ENCODE data around the gene ZNF639.
"Not testable (repeated sequence)": the region's sequence is repeated elsewhere in the genome, so short reads cannot be mapped to it uniquely, and the experiment has no call there.

The ZNF639 gene, protein sequence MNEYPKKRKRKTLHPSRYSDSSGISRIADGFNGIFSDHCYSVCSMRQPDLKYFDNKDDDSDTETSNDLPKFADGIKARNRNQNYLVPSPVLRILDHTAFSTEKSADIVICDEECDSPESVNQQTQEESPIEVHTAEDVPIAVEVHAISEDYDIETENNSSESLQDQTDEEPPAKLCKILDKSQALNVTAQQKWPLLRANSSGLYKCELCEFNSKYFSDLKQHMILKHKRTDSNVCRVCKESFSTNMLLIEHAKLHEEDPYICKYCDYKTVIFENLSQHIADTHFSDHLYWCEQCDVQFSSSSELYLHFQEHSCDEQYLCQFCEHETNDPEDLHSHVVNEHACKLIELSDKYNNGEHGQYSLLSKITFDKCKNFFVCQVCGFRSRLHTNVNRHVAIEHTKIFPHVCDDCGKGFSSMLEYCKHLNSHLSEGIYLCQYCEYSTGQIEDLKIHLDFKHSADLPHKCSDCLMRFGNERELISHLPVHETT

DNA sequence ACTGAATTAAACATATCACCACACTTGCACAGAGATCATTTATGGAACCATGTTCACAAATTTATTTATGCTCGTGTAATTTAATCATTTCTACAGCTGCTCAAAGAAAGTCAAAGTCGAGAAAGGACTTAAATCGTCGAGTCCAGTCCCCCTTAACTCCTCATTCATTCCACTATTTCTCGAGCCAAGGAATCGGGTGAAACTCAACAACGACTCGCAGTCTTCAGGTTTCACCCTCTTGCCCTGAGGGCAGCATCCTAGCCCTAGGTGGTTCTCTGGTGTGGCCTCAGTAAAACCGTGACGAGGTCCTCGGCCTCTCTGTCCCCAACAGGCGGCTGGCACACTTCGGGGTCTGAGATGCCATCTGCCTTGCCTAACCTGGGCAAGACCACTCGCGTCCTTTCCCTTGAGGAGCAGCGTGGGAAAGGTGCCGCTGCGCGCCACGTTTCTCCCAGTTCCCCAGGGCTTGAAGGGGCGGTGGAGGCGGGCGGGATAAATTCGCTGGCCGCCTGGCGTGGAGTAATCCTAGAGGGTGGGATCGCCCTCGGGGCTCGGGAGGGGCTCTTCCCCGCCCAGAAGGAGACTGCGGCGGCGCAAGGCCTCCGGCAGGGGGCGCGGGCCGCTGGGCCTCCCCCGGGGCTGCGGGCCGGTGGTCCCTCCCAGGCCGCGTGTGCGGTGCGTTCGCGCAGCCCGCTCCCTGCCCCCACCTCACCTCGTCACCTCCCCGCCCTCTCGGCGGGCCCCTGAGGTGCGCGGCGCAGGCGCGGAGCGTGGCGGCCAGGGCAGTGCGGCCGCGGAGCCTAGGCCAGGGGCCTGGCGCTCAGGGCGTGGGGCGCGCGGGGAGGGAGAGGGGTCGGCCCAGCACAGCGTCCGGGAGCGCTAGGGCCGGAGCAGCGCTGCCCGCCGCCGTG, at the start of gene ZNF639:
ZNF639 (plus strand) TSS at position 746 of the 911 bp plus-strand sequence. CDS start 5,263 bp downstream, outside the sequence.
- DNase-seq (ENCODE audit: low read depth in 2 of 2) = peak; percentile 71 to 74

DNA sequence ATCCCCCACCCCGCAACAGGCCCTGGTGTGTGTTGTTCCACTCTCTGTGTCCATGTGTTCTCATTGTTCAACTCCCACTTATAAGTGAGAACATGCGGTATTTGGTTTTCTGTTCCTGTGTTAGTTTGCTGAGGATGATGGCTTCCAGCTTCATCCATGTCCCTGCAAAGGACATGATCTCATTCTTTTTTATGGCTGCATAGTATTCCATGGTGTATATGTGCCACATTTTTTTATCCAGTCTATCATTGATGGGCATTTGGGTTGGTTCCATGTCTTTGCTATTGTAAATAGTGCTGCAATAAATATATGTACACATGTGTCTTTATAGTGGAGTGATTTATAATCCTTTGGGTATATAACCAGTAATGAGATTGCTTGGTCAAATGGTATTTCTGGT, 48.4 kb upstream of the ZNF639 start:
- not testable (repeated sequence) for DNase-seq (ENCODE audit: low read depth in 2 of 2)

DNA sequence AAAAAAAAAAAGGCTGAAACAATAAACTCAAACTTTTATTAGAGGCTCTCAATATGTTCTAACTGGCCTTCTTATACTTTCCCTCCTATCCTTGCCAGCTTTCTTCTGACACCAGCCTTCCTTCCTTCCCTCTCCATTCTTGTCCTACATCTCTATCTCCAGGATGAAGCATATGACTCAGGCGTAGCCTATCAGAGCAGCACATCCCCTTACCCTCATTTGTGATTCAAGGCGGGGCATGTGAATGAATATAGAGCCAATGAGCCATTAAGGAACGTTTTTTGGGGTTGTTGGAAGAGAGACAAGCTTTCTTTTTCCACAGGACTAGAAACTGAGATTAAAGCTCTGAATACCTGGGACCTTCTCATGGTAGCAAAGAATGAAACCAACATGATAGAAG, 46.8 kb upstream of the ZNF639 start:
- no peak for DNase-seq (ENCODE audit: low read depth in 2 of 2)

DNA sequence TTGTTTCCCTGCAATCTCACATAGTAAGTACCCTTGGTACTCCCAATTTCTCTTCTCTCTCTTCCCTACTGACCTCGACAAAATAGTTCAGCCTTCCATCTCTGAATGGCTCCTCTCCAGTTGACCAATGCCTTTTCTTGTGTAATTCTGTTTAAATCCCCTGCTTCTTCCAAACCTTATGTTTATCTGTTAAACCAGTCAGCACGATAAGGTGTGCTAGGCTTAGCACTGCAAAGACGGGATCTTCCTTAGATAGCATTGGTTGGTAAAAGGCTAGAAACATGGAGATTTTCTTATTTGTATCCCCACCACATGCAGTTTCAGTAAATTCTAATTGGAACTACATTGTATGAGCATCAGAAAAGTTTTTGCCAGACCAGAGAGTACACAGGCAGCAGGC, 46.1 kb upstream of the ZNF639 start:
- DNase-seq (ENCODE audit: low read depth in 2 of 2) = no peak

DNA sequence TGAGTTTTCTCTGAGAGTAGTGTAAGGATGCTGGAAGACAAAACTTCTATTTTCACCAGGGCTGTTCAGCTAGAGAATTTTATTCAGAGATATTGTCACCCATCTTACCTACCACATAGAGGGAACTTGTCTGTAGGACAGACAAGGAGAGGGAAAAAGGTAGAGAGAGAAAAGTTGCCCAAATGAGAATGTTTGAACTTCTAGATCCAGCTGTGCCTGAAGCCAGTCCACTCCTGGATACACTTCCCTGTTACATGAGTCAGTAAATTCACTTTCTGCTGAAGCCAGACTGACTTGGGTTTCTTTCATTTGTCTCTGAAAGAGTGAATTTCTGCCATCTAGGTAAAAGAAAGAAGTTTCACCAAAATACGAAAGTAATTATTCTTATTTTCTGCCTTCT, 44.7 kb upstream of the ZNF639 start:
- no peak for DNase-seq (ENCODE audit: low read depth in 2 of 2)

DNA sequence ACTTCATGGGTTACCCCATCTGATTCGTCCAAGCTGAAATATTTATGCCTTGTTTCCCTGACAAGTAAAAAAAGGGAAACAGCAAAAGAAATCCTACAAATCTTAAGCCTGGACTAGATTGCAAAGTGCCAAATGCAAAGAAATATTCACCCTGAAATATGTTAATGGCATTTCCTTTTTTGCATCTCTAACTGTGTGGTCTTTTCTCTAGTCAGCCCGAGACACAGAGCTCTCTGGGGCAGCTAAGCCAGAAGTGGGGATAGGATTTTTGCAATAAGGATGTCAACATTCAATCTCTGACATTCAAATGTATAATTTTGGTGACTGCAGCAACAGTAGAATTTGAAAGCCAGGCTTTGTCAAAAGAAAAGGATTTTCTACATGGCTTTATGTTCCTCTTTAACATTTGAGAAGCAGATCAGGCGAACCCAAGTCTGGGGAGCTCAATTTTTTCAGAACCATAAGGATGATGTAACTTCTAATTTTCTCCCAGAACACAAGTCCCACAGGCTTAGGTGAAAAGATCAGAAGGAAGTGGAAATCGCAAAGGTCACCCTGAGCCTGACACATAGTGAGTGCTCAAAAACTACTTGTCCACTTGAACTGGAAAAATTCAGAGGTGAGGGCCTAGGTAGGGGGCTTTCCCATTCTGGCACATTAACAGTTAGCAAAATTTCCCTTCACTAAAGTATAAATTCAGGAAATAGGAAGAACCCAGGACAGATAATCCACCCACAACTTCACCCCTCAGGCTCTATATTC, 43.7 kb upstream of the ZNF639 start:
- no peak for DNase-seq (ENCODE audit: low read depth in 2 of 2)

DNA sequence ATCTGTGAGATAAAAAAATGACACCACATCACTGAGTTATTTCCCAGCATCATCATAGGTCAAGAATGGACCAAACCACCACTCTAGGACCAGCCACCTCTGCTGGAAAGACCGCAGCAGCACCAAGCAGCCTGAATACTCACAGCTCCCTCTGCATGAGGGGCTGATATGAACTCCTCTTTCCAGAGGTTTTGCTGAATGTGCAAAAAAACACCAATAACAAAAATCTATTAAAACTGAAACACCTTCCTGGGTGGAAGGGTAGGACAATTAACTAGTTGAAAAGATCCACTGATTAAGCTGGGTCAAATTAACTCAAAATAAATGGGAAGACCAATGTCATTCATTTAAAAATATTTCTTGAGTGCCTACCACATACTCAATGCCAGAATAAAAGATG, 43.0 kb upstream of the ZNF639 start:
- no peak for DNase-seq (ENCODE audit: low read depth in 2 of 2)

DNA sequence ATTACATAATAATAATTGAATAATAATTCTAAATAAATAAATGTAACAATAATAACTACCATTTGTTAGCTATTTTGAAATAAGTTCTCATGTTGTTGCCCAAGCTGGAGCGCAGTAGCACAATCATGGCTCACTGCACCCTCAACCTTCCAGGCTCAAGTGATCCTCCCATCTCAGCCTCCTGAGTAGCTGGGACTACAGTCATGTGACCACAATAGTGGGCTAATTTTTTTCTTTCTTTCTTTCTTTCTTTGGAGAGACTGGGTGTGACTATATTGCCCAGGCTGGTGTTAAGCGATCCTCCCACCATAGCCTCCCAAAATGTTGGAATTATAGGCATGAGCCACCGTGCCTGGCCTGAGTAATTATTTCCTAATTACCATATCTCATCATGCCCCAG, 41.0 kb upstream of the ZNF639 start:
- DNase-seq (ENCODE audit: low read depth in 2 of 2) = no peak

DNA sequence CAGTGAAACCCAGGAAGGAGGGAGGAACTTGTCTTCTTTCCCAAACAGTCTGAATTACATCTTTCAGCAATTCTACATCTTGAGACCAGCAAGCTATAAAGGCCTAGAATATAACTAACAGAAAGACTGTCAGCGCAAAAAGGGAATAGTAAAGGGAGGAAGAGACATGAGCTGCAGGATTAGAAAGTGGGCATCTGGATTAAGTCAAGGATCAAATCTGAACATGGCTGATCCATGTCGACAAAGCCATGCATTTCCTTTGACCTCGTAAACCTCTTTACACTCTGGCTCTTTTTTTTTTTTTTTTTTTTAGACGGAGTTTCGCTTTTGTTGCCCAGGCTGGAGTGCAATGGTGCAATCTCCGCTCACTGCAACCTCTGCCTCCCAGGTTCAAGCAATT, 36.5 kb upstream of the ZNF639 start:
- DNase-seq (ENCODE audit: low read depth in 2 of 2) = no peak

DNA sequence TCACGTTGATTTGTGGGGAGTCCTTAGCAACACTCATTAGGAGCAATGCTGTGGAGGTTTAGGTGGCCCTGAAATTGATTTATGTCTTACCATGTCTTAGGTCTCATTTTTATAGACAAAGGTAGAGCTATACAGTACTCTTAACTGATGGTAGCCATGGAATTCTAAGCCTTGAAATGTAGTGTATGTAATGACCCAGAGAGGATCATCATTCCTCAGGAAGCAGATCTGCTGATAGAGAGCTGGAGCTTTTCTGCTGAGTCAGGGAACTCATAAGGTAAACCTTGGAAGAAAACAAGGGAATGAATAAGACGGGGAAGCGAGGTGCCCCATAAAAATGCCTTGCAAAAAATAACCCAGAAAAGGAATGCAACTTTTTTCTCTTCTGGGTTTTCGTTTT, 34.0 kb upstream of the ZNF639 start:
- no peak for DNase-seq (ENCODE audit: low read depth in 2 of 2)

DNA sequence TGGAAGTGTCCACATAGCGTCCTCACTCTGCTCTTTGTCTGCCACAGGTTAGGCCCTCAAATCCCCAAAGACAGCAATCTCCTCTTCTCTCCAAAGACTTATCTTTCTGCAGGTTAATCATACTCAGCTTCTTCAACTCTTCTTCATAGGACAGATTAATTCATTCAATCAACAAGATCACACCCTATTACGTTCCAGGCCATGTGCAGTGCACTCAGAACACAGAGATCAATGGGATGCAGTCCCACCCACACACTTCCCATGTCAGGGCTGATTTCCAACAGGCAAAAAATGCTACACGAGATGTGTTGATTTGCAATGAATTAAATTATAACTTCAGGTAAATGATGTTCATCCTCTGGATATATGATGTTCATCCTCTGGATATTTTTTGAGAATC, 33.5 kb upstream of the ZNF639 start:
- no peak for DNase-seq (ENCODE audit: low read depth in 2 of 2)

DNA sequence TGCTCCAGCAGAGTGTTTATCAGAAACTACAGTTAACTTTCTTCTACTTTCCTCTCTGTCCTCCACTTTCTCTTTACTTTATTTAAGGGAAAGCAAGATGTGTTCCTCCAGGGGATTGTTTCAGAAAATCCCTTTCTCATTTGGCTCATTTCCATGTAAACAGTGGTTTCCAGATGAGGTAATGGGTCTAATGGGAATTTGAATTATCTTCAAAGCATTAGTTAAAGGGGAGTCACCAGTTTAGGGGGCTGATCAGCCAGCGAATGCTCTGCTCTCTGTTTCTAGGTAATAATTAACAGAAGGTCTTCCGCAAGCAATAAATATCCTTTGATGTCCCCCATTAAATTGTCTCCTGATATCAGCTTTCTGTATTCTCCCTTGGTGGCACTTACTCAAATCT, 30.4 kb upstream of the ZNF639 start:
- no peak for DNase-seq (ENCODE audit: low read depth in 2 of 2)

DNA sequence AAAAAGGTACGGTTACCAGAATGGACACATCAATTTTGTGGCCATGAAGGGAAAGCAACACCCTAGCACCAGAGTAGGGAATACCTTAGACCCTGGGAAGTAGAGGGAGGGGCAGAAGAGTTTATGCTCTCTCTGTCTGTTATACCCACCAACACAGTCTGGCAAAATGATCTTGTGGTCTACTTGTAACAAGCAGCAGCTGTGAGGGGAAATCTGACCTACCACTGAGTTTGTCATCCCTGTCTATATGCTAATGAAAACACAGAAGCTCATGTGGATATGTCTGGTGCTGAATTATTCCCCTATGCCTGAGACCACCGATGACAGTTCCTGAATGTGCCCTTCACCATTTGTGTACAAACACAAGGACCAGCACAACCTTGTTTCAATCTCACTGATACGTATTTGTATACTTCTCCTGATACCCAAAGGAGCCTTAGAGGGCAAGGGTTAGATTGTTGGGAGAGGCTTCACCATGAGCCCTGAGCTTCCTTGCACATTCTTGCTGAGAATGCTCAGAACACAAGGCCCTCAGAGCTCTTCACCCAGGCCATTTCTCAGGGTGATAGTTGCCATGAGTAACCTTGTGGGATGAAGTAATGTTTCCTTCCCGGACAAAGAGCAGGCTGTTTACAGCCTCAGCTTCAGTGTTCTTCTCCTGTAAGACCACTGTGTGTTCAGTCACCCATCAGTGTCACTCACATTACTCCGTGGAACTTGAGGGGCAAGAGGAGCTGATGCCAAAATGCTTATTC, 24.7 kb upstream of the ZNF639 start:
- no peak for DNase-seq (ENCODE audit: low read depth in 2 of 2)

DNA sequence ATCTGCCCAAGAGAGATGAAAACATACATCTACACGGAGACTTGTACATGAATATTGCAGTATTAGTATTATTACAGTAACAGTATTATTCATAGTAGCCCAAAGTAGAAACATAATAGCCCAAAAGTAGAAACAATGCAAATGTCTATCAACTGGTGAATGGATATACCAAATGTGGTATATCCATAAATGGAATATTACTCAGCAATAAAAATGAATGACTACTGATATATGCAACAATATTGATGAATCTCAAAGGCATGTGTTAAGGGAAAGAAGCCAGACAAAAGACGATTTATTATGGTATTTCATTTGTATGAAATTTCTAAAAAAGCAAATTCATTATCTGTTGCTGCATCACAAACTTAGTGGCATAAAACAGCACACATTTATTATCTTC, 23.5 kb upstream of the ZNF639 start:
- no peak for DNase-seq (ENCODE audit: low read depth in 2 of 2)

DNA sequence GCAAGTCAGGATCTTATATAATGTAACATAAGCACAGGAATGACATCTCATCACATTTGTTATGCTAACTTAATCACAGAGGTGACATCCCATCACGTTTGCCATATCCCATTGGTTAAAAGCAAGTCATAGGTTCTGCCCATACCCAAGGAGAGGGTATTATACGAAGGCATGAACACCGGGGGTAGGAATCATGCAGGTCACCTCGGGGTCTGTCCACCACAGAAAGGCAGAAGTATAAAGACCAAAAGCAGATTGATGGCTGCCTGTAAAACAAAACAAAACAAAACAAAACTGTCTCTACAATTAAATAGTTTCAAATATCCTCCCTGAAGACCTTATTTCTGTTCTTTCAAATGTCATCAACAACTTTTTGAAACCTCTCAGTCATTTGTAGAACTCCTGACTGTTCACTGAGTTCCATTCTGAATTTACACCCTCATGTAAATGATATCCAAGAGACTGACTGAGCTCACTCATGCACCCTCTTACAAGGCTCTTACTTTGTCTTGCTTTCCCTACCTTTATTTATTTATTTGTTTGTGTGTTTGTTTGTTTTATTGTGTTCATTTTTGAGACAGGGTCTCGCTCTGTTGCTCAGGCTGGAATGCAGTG, 22.7 kb upstream of the ZNF639 start:
- DNase-seq (ENCODE audit: low read depth in 2 of 2) = no peak

DNA sequence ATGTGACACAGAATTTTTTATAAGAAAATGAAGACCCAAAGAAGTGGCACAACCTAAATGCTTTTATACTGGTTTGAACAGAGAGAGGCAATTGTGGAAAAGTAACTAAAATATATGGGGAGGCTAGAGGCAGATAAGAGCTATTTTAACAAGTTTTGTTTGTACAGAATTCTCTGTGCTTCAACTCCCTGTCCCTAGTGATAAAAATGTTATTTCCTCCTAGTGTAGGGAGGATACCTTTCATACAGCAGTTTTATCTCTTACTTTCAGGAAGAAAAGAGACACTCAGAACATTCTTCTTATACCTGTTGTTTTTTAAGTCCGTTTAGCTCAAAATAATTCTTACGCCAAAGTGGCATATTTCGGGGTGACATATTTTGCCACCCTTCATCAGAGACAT, 21.2 kb upstream of the ZNF639 start:
- DNase-seq (ENCODE audit: low read depth in 2 of 2) = no peak

DNA sequence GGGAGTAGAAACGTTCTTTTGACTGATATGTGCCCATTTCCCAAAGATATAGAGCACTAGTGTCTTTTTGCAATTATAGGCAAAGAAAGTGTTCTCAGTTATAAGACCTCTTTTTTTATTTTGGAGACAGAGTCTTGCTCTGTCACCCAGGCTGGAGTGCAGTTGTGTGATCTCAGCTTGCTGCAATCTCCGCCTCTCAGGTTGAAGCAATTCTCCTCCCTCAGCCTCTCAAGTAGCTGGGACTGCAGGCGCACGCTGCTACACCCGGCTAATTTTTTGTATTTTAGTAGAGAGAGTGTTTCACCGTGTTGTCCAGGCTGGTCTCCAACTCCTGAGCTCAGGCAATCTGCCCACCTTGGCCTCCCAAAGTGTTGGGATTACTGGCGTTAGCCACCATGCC, 20.7 kb upstream of the ZNF639 start:
- DNase-seq (ENCODE audit: low read depth in 2 of 2) = no peak

DNA sequence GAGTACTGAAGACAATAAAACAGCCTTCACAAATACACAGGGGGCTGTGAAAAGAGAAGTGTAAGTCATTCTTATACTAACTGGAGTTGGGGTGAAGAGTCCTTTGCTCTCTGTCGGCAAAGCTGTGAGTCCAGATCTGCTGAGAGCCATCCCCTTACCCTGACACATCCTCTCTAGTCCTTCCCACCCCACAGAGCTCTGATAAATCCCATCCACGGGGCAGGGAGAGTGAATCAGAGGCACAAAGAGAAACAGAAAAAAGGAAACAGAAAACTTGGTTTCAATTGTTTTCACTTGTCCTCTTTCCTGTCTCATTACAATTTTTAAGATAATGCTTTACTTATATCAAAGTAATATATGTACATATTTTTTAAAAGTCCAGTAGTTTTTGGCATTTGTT, 18.2 kb upstream of the ZNF639 start:
- no peak for DNase-seq (ENCODE audit: low read depth in 2 of 2)

DNA sequence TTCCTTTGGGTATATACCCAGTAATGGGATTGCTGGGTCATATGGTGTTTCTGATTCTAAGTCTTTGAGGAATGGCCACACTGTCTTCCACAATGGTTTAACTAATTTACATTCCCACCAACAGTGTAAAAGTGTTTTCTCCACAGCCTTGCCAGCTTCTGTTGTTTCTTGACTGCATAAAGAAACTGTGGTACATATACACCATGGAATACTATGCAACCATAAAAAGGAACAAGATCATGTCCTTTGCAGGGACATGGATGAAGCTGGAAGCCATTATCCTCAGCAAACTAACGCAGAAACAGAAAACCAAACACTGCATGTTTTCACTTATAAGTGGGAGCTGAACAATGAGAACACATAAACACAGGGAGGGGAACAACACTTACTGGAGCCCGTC, 15.5 kb upstream of the ZNF639 start:
- not testable (repeated sequence) for DNase-seq (ENCODE audit: low read depth in 2 of 2)

DNA sequence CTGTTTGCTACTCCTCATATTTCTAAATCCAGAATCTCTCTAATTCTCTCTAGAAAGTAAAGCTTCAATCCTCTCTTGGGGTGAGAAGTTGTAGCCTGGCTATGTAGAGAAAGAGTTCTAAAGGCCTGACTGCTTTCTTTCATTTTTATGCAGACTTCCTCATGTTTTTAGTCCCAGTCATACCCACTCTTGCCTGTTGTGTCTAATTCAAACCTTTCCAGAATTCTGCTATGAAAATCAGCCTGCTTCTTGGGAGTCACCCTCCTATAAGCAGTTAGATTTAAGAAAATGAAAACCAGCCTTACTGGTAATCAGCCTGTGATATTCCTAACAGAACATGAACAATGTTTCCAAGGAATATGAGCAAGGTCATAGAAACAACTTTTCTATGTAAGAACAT, 14.8 kb upstream of the ZNF639 start:
- DNase-seq (ENCODE audit: low read depth in 2 of 2) = no peak
